IMR-90 (cell line): Measurements from ENCODE around the gene GSTP1. TPM values are rescaled to one million over a fixed set of nuclear protein-coding genes. Genes with fewer than 3 reads are reported as not detected.

ENCODE experiments used
- ATAC-seq: fragments of 200-7000 bp; cut with Tn5 transposase; 2 replicates; pipeline ENCODE4 v1.9.1; 2020; ENCODE audit warnings: low read depth, mild to moderate bottlenecking, moderate library complexity
- BruUV-seq: library from RNA; stranded (reverse); fragments of 400-500 nt; replicated peaks from 2 replicates; lab custom pipeline; 2021; lab: Mats Ljungman, UMichigan
- CTCF ChIA-PET: fragments of 300-600 bp; formaldehyde crosslinking; extraction: SDS; loops from one replicate; lab custom pipeline; 2021; ENCODE audit warnings: antibody characterized with exemption; lab: Yijun Ruan, JAX
- POLR2A ChIA-PET: fragments of 300-600 bp; sonication (Branson Sonifier 250); formaldehyde crosslinking; loops from one replicate; lab custom pipeline; 2022; ENCODE audit warnings: antibody characterized with exemption; ENCODE audit not compliant: unreplicated experiment; lab: Charles Lee
- DNase-seq: peaks from one replicate; pipeline ENCODE4 v3.0.0; 2013
- H2AFZ ChIP-seq: replicated peaks from 2 replicates; pipeline ENCODE3; 2013; ENCODE audit warnings: low read length, mild to moderate bottlenecking; ENCODE audit not compliant: poor library complexity
- H2AK5ac ChIP-seq: 2 replicates; pipeline ENCODE4 v1.6.1; 2013; ENCODE audit warnings: low read depth, low read length, inconsistent platforms
- H2AK9ac ChIP-seq: replicated peaks from 2 replicates; pipeline ENCODE3; 2013; ENCODE audit warnings: mild to moderate bottlenecking, low read depth, low read length, moderate library complexity; ENCODE audit not compliant: poor library complexity
- H2BK120ac ChIP-seq: 2 replicates; pipeline ENCODE4 v1.6.1; 2013; ENCODE audit warnings: low read depth, low read length, inconsistent platforms
- H2BK15ac ChIP-seq: 3 replicates; pipeline ENCODE4 v1.6.1; 2013; ENCODE audit warnings: low read depth, low read length, inconsistent platforms
- H2BK20ac ChIP-seq: 2 replicates; pipeline ENCODE4 v1.6.1; 2013; ENCODE audit warnings: low read depth, mild to moderate bottlenecking, inconsistent platforms, low read length, moderate library complexity
- H2BK5ac ChIP-seq: 2 replicates; pipeline ENCODE4 v1.6.1; 2013; ENCODE audit warnings: mild to moderate bottlenecking, low read depth, low read length, inconsistent platforms; ENCODE audit not compliant: poor library complexity, severe bottlenecking
- H3K14ac ChIP-seq: replicated peaks from 2 replicates; pipeline ENCODE4 v1.6.1; 2013; ENCODE audit warnings: low read depth, low read length, inconsistent platforms
- H3K18ac ChIP-seq: 2 replicates; pipeline ENCODE4 v1.6.1; 2013; ENCODE audit warnings: low read depth, low read length, control low read depth
- H3K23ac ChIP-seq: 2 replicates; pipeline ENCODE4 v1.6.1; 2013; ENCODE audit warnings: low read depth, low read length, inconsistent platforms
- H3K27ac ChIP-seq: 2 replicates; pipeline ENCODE4 v1.5.1; 2013; ENCODE audit warnings: mild to moderate bottlenecking, control low read depth, low read length; ENCODE audit not compliant: insufficient read depth
- H3K27me3 ChIP-seq: 2 replicates; pipeline ENCODE4 v1.6.1; 2013; ENCODE audit warnings: low read length; ENCODE audit not compliant: control insufficient read depth, insufficient read depth
- H3K36me3 ChIP-seq: 2 replicates; pipeline ENCODE4 v1.6.1; 2013; ENCODE audit warnings: low read length, mixed read lengths; ENCODE audit not compliant: control insufficient read depth, insufficient read depth
- H3K4ac ChIP-seq: 2 replicates; pipeline ENCODE4 v1.6.1; 2013; ENCODE audit warnings: low read depth, low read length, inconsistent platforms
- H3K4me1 ChIP-seq: 2 replicates; pipeline ENCODE4 v1.6.1; 2013; ENCODE audit warnings: low read length, mixed read lengths; ENCODE audit not compliant: control insufficient read depth, insufficient read depth
- H3K4me2 ChIP-seq: 2 replicates; pipeline ENCODE4 v1.6.1; 2013; ENCODE audit warnings: low read depth, mild to moderate bottlenecking, control low read depth, low read length, moderate library complexity
- H3K4me3 ChIP-seq: 2 replicates; pipeline ENCODE4 v1.5.1; 2013; ENCODE audit warnings: low read depth, mild to moderate bottlenecking, control low read depth, low read length, moderate library complexity; ENCODE audit not compliant: insufficient read depth
- H3K56ac ChIP-seq: 2 replicates; pipeline ENCODE4 v1.6.1; 2013; ENCODE audit warnings: low read length, inconsistent platforms; ENCODE audit not compliant: insufficient read depth; ENCODE audit errors: extremely low read depth
- H3K79me1 ChIP-seq, 2 experiments: 2 replicates each; pipeline ENCODE4 v1.6.1; 2013; ENCODE audit warnings: low read length in 2 of 2, inconsistent platforms in 1 of 2, low read depth in 1 of 2
- H3K9ac ChIP-seq: 2 replicates; pipeline ENCODE4 v1.6.1; 2013; ENCODE audit warnings: low read depth, low read length, control low read depth
- H3K9me1 ChIP-seq: 2 replicates; pipeline ENCODE4 v1.6.1; 2013; ENCODE audit warnings: low read length, inconsistent platforms; ENCODE audit not compliant: insufficient read depth
- H3K9me3 ChIP-seq: 2 replicates; pipeline ENCODE4 v1.6.1; 2013; ENCODE audit warnings: low read length; ENCODE audit not compliant: control insufficient read depth, insufficient read depth
- H4K20me1 ChIP-seq: 2 replicates; pipeline ENCODE4 v1.6.1; 2013; ENCODE audit warnings: low read length, inconsistent platforms; ENCODE audit not compliant: insufficient read depth
- H4K5ac ChIP-seq: 2 replicates; pipeline ENCODE4 v1.6.1; 2013; ENCODE audit warnings: mild to moderate bottlenecking, low read depth, low read length, control low read depth
- H4K8ac ChIP-seq, 2 experiments: 2 replicates each; pipeline ENCODE4 v1.6.1; 2013; ENCODE audit warnings: low read depth in 2 of 2, low read length in 2 of 2, control low read depth in 1 of 2, inconsistent platforms in 1 of 2
- H4K91ac ChIP-seq: 2 replicates; pipeline ENCODE4 v1.6.1; 2013; ENCODE audit warnings: low read depth, low read length, inconsistent platforms; ENCODE audit not compliant: insufficient read depth
- CHD1 ChIP-seq: IDR thresholded peaks from 2 replicates; pipeline ENCODE4 v1.6.1; 2012; ENCODE audit warnings: low read depth, low read length, improper control_type of control experiment
- MAZ ChIP-seq: IDR thresholded peaks from 2 replicates; pipeline ENCODE4 v1.6.1; 2012; ENCODE audit warnings: low read depth, mild to moderate bottlenecking, low read length, improper control_type of control experiment, moderate library complexity, borderline replicate concordance
- MXI1 ChIP-seq: IDR thresholded peaks from 2 replicates; pipeline ENCODE4 v1.6.1; 2012; ENCODE audit warnings: low read depth, mild to moderate bottlenecking, low read length, moderate library complexity, borderline replicate concordance
- NFE2L2 ChIP-seq: fragments of 150-350 bp; IDR thresholded peaks from 2 replicates; pipeline ENCODE4 v1.6.1; 2016; ENCODE audit warnings: low read depth, mild to moderate bottlenecking, low read length
- WGBS, 2 experiments: methylation state at CpG; one replicate each; pipeline versions ENCODE4 v1.1.5 to v1.1.7; 2013; ENCODE audit warnings: missing lambda C conversion rate in 2 of 2; ENCODE audit not compliant: insufficient read length in 1 of 2; ENCODE audit errors: extremely low coverage in 2 of 2; 5-methylcytosine and 5-hydroxymethylcytosine counted together
- dilution Hi-C: fragments of 300-500 bp; cut with HindIII; formaldehyde crosslinking; loops from one replicate; pipeline ENCODE4 v1.14.3; 2018; ENCODE audit warnings: low sequenced_read_pairs; ENCODE audit not compliant: unreplicated experiment
- in situ Hi-C: fragments of 300-500 bp; cut with MboI; formaldehyde crosslinking; loops from 3 replicates; pipeline ENCODE4 v1.14.3; 2019; ENCODE audit warnings: low sequenced_read_pairs, inconsistent platforms, mixed read lengths
- intact Hi-C: fragments of 100-400 bp; cut with micrococcal nuclease; formaldehyde crosslinking; loops from 2 replicates; pipeline ENCODE4 v1.10.0; 2022
- polyA plus RNA-seq, 3 experiments: library from polyadenylated mRNA; depleted of rRNA; stranded (reverse); fragments of >200 nt; gene quantifications; 2 replicates each; pipeline ENCODE4 v1.2.3, GENCODE V29; 2012; ENCODE audit warnings: low replicate concordance in 1 of 3
- total RNA-seq: library from RNA; depleted of rRNA; stranded (reverse); fragments of >200 nt; gene quantifications from 2 replicates; pipeline ENCODE4 v1.2.3, GENCODE V29; 2012
- TF ChIP-seq, protein P1 (sequence below): fragments of 150-350 bp; IDR thresholded peaks from 2 replicates; pipeline ENCODE4 v1.6.1; 2016; ENCODE audit warnings: low read depth, mild to moderate bottlenecking, low read length, moderate library complexity, borderline replicate concordance

GSTP1 gene
- total and polyA plus RNA-seq, 2 of the 4 experiments (the other 2 are of a cell fraction), result 947 to 1,539 TPM

DNA sequence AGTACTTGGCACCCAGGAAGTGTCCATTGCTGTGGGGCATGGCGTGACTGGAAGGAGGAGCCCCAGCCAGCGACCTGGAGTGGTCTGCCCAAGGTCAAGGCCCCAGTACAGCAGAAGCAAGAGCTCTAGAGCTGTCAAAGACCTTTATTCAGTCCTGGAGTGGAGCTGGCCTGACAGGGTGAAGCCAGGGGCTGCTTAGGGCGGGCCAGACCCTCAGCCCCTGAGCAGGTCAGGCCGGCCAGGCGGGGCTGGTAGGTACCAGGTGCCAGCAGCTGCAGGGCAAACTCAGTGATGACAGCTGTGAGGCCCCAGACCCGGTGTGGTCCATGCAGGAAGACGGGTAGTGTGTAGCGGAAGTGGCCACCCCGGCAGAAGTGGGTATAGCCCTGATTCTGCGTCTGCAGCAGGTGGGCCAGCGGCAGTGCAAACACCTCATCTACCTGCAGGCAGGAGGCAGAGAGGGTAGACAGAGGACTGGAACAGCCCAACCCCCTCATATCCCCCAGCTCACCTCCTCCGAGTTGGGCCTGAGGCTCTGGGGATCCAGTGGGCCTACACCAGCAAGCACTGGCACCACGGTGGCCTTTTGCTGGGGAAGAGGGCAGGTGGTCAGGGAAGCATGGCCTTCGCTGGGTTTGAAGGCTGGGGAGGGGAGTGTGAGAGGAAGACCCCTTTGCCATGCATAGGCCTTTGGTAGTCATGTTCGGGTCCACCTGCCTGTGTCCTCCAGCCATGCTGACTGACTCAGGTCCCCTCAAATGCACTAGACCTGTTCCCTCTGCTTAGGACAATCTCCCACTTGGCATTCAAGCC is 44.4 kb downstream of the GSTP1 start (continued):
- TF ChIP-seq CHD1, result no peak

DNA sequence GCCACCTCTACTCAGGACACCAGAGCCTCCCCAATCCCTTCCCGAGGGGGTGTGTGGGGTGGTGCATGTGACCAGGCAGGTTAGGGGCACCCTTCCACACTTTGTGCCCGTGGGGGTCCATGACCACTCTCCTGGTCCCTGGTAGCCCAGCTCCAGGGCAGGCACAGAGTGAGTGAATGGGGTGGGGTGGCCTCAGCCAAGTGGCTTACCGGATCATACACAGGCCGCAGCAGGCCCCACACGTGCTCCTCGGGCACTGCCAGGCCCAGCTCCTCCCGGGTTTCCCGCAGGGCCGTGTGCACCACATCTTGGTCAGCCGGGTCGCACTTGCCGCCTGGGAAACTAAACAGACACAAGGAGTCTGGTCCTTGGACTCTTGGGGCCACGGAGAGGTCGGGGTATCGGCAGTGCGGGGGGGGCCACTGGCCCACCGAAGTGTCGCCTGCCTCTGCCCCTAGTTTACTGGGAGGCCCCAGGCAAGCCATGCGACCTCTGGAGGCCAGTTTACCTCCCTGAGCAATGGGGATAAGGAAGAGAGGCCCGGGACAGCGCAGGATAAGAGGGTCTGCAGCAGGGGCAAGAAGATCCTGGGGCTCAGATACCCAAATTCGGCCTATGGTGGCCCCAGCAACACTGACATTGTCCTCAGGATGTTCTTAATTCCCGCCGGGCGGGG is 45.2 kb downstream of the GSTP1 start:
- 0 out of 2 replicates have a peak, but pooled peaks cover 3% of the 10 kb centered on the region for H3K4me1 ChIP-seq
- BruUV-seq, result no TSS peak
- H3K9ac ChIP-seq, result no peak overlapping the region
- H2AK5ac ChIP-seq, result peak overlapping the region; percentile 39; the same call in 1 of the 2 replicates
- ChIA-PET CTCF (interaction anchor here (0.7 to 2.0 kb wide), 6 partner anchors 10 to 67 kb away, joined by 3 to 7 read pairs (median 4); no protein-coding TSS in a partner anchor), POLR2A (no interaction called here)
- peak overlapping the region; percentile 57; the same call in 1 of the 2 replicates for H3K4me3 ChIP-seq
- peaks cover 4% of the 10 kb centered on the region; the same call in 1 of the 2 replicates for H3K9me1 ChIP-seq
- no peak overlapping the region for H3K56ac ChIP-seq
- no peak overlapping the region for H4K5ac ChIP-seq
- no peak overlapping the region for H2BK120ac ChIP-seq
- DNase-seq (no peak), ATAC-seq (no peak)
- in situ Hi-C loops, result no loop called here
- no peaks in the 10 kb centered on the region for H3K36me3 ChIP-seq
- H4K8ac ChIP-seq, result no peak overlapping the region
- no peak overlapping the region for H2BK20ac ChIP-seq
- no peak overlapping the region for H4K91ac ChIP-seq
- H3K79me1 ChIP-seq, result no peaks in the 10 kb centered on the region
- peak overlapping the region; percentile 78 for H2AK9ac ChIP-seq
- H2BK15ac ChIP-seq, result no peak overlapping the region
- no peak overlapping the region for H3K14ac ChIP-seq
- 30% methylated on average over 7 of the region's 25 CpGs; no CpG with 5 or more reads in 1 of the 2 experiments for WGBS, 2 experiments
- H4K20me1 ChIP-seq, result no peaks in the 10 kb centered on the region
- H2BK5ac ChIP-seq, result no peak overlapping the region
- H3K27ac ChIP-seq, result no peak overlapping the region
- intact Hi-C loops, result no loop called here
- TF ChIP-seq NFE2L2, result no peak
- no peak for TF ChIP-seq MAZ
- TF ChIP-seq, protein P1, sequence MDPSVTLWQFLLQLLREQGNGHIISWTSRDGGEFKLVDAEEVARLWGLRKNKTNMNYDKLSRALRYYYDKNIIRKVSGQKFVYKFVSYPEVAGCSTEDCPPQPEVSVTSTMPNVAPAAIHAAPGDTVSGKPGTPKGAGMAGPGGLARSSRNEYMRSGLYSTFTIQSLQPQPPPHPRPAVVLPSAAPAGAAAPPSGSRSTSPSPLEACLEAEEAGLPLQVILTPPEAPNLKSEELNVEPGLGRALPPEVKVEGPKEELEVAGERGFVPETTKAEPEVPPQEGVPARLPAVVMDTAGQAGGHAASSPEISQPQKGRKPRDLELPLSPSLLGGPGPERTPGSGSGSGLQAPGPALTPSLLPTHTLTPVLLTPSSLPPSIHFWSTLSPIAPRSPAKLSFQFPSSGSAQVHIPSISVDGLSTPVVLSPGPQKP, result no peak
- TF ChIP-seq MXI1, result no peak
- H3K9me3 ChIP-seq, result no peaks in the 10 kb centered on the region
- H3K4me2 ChIP-seq, result no peak overlapping the region; the same call in 1 of the 2 replicates
- H3K4ac ChIP-seq, result no peak overlapping the region
- no peak overlapping the region for H3K23ac ChIP-seq
- dilution Hi-C loops, result no loop called here
- no peaks in the 10 kb centered on the region for H3K27me3 ChIP-seq
- H2AFZ ChIP-seq, result peak overlapping the region; percentile 68
- no peak overlapping the region for H3K18ac ChIP-seq
